ENCODE results near the gene INPP4A. TPM values are rescaled to one million over a fixed set of nuclear protein-coding genes. Genes with fewer than 3 reads are reported as not detected.
A peak's percentile ranks its signal among the peaks of the same experiment; 100 is the strongest.

The INPP4A gene
- polyA plus RNA-seq, 2 of the 4 experiments (the other 2 are of a cell fraction), result 9.4 to 16.0 TPM

DNA sequence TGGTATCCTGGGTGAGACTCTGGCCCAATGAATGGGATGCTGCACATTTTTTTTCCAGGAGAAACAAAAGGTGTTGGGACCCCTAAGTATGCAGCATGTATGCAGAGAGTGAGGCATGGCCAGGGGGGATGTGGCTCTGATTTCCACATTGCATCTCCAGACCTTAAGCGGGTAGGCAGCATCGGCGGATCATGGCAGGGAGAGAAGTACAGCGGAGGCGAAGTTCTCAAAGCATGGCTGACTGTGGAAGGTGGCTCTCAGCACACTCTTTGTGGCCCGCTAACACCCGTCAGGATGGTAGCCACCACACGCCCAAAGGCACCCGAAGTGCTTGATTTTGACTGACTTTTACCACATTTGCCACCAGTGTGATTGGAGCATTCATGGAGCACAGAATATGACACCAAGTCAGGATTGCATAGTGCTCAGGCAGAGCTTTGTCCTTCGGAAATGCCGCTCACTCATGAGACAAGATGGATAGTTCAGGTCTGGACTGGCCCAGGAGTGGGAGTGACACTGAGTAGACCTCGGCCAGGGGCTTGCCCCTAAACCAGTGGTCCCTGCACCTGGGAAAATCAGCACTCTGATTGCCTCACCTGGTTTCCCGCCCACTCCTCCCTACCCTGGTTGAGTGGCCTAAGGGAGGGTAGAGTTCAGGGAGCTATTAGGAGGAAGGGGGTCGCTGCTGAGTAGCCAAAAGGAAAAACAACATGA lies 14.2 kb downstream of the INPP4A start (continued):
- TF ChIP-seq, protein P1, sequence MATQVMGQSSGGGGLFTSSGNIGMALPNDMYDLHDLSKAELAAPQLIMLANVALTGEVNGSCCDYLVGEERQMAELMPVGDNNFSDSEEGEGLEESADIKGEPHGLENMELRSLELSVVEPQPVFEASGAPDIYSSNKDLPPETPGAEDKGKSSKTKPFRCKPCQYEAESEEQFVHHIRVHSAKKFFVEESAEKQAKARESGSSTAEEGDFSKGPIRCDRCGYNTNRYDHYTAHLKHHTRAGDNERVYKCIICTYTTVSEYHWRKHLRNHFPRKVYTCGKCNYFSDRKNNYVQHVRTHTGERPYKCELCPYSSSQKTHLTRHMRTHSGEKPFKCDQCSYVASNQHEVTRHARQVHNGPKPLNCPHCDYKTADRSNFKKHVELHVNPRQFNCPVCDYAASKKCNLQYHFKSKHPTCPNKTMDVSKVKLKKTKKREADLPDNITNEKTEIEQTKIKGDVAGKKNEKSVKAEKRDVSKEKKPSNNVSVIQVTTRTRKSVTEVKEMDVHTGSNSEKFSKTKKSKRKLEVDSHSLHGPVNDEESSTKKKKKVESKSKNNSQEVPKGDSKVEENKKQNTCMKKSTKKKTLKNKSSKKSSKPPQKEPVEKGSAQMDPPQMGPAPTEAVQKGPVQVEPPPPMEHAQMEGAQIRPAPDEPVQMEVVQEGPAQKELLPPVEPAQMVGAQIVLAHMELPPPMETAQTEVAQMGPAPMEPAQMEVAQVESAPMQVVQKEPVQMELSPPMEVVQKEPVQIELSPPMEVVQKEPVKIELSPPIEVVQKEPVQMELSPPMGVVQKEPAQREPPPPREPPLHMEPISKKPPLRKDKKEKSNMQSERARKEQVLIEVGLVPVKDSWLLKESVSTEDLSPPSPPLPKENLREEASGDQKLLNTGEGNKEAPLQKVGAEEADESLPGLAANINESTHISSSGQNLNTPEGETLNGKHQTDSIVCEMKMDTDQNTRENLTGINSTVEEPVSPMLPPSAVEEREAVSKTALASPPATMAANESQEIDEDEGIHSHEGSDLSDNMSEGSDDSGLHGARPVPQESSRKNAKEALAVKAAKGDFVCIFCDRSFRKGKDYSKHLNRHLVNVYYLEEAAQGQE (IDR thresholded peaks at IDR 0.05), result no peak
- no peak for TF ChIP-seq CHD2 (IDR thresholded peaks at IDR 0.05; ENCODE audit: low read length, partially characterized antibody)

DNA sequence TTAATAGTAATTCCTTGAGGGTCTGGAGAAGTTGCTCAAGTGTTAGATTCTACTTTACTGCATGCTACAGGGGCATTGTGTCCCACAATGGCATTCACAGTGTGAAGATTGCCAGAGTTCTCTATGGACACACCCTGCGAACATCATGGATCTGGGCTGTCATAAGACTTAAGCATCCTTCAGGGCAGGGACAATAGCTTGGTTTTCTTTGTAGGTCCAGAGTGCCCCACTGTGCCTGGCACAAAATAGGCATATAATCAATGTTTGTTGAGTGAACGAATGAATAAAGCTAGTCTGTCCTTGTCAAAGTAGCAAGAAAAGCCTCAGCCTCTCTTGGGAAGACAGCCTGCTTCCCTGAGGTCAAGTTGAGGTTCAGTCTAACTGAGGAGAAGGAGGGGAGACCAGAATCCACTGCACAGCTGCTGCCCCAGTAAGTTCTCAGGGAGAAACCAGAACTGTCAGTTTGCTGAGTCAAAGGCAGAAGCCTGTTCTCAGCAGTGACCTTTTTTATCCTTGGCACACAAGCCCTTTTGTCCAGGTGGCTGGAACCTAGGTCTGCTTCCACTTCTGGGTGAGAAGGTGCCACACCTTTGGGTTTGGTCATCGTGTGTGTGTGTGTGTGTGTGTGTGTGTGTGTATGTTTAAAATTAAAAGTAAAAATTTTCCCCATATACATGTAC lies 15.0 kb downstream of the INPP4A start:
- no peak overlapping the region for H3K4me2 ChIP-seq
- TF ChIP-seq NFE2L2 (conservative IDR thresholded peaks at IDR 0.05; ENCODE audit: low read length), result no peak
- TF ChIP-seq TP53 (CRISPR knock-in tag; IDR thresholded peaks at IDR 0.05), result no peak
- TF ChIP-seq ESRRA (IDR thresholded peaks at IDR 0.05; ENCODE audit: borderline replicate concordance, low read length), result no peak
- TF ChIP-seq BHLHE40 (IDR thresholded peaks at IDR 0.05; ENCODE audit: low read depth, low read length), result no peak
- TF ChIP-seq FOSB (CRISPR knock-in tag; IDR thresholded peaks at IDR 0.05), result no peak
- TF ChIP-seq RFX5 (IDR thresholded peaks at IDR 0.05), result no peak
- TF ChIP-seq RARB (CRISPR knock-in tag; IDR thresholded peaks at IDR 0.05), result no peak
- no peak for TF ChIP-seq KDM1A (IDR thresholded peaks at IDR 0.05; ENCODE audit: low read depth)
- TF ChIP-seq NPAS2 (CRISPR knock-in tag; IDR thresholded peaks at IDR 0.05; ENCODE audit: borderline replicate concordance), result no peak
- TF ChIP-seq HDAC2 (IDR thresholded peaks at IDR 0.05), result no peak
- TF ChIP-seq, protein P2, sequence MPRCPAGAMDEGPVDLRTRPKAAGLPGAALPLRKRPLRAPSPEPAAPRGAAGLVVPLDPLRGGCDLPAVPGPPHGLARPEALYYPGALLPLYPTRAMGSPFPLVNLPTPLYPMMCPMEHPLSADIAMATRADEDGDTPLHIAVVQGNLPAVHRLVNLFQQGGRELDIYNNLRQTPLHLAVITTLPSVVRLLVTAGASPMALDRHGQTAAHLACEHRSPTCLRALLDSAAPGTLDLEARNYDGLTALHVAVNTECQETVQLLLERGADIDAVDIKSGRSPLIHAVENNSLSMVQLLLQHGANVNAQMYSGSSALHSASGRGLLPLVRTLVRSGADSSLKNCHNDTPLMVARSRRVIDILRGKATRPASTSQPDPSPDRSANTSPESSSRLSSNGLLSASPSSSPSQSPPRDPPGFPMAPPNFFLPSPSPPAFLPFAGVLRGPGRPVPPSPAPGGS (IDR thresholded peaks at IDR 0.05), result no peak
- no peak for TF ChIP-seq KDM5A (IDR thresholded peaks at IDR 0.05)
- TF ChIP-seq CHD4 (IDR thresholded peaks at IDR 0.05; ENCODE audit: borderline replicate concordance), result no peak
- no peak for TF ChIP-seq JUNB (IDR thresholded peaks at IDR 0.05)
- TF ChIP-seq SREBF2 (IDR thresholded peaks at IDR 0.05), result no peak
- H3K4me3 ChIP-seq, result no peak overlapping the region
- 70% methylated on average over 3 of the region's 3 CpGs for WGBS (ENCODE audit: missing lambda C conversion rate)
- ChIA-PET CTCF (no interaction called here), POLR2A (interaction anchor here (0.6 kb wide), 1 partner anchor 15 kb away, joined by 3 read pairs; the partner anchor contains the start of gene INPP4A)
- peaks cover 57% of the 10 kb centered on the region for H3K4me1 ChIP-seq
- no peak for ATAC-seq
- no peaks in the 10 kb centered on the region for H3K9me3 ChIP-seq
- peak overlapping the region in 1 of 2 experiments; percentile 48; a peak in 2 of 6 replicates for H3K27ac ChIP-seq
- no peak for FAIRE-seq
- no peak for DNase-seq (ENCODE audit: low read depth in 1 of 2, low spot score in 1 of 2)

DNA sequence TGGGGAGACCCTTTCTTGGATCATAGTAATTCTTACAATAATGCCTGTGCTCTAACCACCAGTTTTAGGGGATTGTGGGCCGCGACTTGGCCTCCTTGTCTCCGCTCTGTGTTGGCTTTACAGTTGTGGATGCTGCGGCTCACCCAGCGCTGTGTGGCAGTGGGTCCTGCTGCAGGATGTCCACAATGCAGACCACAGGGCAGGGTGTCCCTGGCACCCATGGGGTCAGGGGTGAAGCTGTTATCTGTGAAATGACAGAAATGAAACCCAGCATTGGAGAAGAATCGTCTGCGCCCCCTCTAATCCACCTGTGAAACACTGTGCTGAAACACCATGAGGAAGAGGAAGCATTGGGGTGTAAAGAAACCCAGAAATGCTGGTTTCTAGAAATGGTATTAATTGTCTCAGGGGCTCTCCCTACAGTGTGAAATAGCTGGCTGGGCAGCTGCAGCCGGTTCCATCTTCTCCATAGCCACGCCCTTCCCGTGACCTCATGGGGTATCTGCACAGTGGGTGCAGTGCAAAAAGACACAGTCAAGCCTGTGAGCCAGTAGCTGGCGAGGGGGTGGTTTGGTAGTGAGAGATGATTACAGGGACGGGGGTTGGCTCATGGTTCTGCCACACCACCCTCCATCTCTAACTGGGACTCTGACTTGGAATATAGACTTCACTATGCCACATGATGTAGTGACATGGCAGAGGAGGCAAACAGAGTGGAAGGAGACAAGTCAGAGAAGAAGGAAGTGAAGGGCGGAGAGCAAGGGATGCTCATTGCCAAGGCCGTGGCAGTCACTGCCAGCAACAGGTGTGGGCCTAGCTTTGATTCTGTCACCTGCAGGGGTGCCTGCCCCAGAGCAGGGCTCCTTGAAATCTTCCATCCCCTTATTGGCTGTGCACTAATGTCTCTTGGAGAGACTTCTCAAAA lies 16.2 kb downstream of the INPP4A start:
- Histone ChIP-seq H3K4me2 (no peak overlapping the region), H3K4me1 (peaks cover 50% of the 10 kb centered on the region), H3K27ac (0 out of 6 replicates have a peak overlapping the region, but pooled peaks of 1 of the 2 experiments have one; percentile 5), H3K4me3 (no peak overlapping the region), H3K9me3 (no peaks in the 10 kb centered on the region)
- POLR2A ChIA-PET, result no interaction called here
- no peak for DNase-seq (ENCODE audit: low read depth in 1 of 2, low spot score in 1 of 2)
- 90% methylated on average over 14 of the region's 14 CpGs for WGBS (ENCODE audit: missing lambda C conversion rate)
- CTCF ChIA-PET, result no interaction called here
- no peak for ATAC-seq
- no peak for FAIRE-seq
- TF ChIP-seq CTCF (IDR thresholded peaks at IDR 0.05) (no peak), EP300 (IDR thresholded peaks at IDR 0.05) (no peak), MAX (IDR thresholded peaks at IDR 0.05) (no peak), NPAS2 (CRISPR knock-in tag; IDR thresholded peaks at IDR 0.05; ENCODE audit: borderline replicate concordance) (no peak), KDM1A (IDR thresholded peaks at IDR 0.05; ENCODE audit: low read depth) (no peak), JUN (IDR thresholded peaks at IDR 0.05) (no peak), GATA3 (IDR thresholded peaks at IDR 0.05; ENCODE audit: borderline replicate concordance) (no peak), TP53 (CRISPR knock-in tag; IDR thresholded peaks at IDR 0.05) (no peak), HDAC2 (IDR thresholded peaks at IDR 0.05) (no peak), SREBF2 (IDR thresholded peaks at IDR 0.05) (no peak), E2F6 (IDR thresholded peaks at IDR 0.05; ENCODE audit: borderline replicate concordance, low read depth) (no peak), RNF2 (IDR thresholded peaks at IDR 0.05; ENCODE audit: borderline replicate concordance, low read depth) (no peak), CBX8 (IDR thresholded peaks at IDR 0.05) (no peak)
